Brain microvascular endothelial cell (primary cell): ENCODE measurements around the gene ADAMTSL1.

Experiments
- DNase-seq: peaks from one replicate; pipeline ENCODE4 v3.0.0-alpha.2; 2020
- H3K27ac ChIP-seq: fragments of 250-450 bp; sonication (Bioruptor Pico); 2 replicates; pipeline ENCODE4 v1.5.1; 2020; ENCODE audit warnings: mild to moderate bottlenecking, moderate library complexity
- H3K27me3 ChIP-seq: fragments of 250-450 bp; sonication (Bioruptor Pico); replicated peaks from 2 replicates; pipeline ENCODE4 v1.5.1; 2020; ENCODE audit warnings: mild to moderate bottlenecking
- H3K36me3 ChIP-seq: fragments of 250-450 bp; sonication (Bioruptor Pico); replicated peaks from 2 replicates; pipeline ENCODE4 v1.5.1; 2020; ENCODE audit warnings: mild to moderate bottlenecking
- H3K4me3 ChIP-seq: 2 replicates; pipeline ENCODE4 v1.5.1; 2011; ENCODE audit warnings: low read depth, mild to moderate bottlenecking, control low read depth, low read length, moderate library complexity
- in situ Hi-C: cut with HindIII; loops from 2 replicates; pipeline ENCODE4 v1.10.0; 2017; ENCODE audit warnings: low sequenced_read_pairs, low pct_ligation_motif_present
- TF ChIP-seq, protein P1 (sequence below): IDR thresholded peaks from 2 replicates; pipeline ENCODE4 v1.5.1; 2011; ENCODE audit warnings: low read depth, mild to moderate bottlenecking, moderate library complexity, low read length, control low read depth, inconsistent platforms; ENCODE audit errors: missing control alignments

The ADAMTSL1 gene

DNA sequence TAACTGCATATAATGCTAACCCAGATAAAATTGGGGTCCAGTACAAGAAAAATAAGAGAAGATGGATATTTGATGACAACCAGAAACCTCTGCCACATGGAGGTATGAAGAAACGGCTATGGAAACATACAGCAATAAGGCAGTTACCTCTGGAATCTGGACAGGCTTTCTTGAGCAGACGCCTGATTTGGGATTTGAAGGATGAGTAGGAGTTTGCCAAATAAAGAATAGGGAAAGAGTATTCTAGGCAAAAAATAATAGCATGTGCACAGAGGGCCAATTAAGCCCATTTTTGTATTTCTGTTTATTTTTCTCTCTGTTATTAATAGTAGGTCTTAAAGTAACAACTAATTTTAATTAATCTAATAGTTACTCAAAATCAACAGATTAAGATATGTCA lies 144.9 kb downstream of the ADAMTSL1 start:
- no peak for DNase-seq
- TF ChIP-seq, protein P1, sequence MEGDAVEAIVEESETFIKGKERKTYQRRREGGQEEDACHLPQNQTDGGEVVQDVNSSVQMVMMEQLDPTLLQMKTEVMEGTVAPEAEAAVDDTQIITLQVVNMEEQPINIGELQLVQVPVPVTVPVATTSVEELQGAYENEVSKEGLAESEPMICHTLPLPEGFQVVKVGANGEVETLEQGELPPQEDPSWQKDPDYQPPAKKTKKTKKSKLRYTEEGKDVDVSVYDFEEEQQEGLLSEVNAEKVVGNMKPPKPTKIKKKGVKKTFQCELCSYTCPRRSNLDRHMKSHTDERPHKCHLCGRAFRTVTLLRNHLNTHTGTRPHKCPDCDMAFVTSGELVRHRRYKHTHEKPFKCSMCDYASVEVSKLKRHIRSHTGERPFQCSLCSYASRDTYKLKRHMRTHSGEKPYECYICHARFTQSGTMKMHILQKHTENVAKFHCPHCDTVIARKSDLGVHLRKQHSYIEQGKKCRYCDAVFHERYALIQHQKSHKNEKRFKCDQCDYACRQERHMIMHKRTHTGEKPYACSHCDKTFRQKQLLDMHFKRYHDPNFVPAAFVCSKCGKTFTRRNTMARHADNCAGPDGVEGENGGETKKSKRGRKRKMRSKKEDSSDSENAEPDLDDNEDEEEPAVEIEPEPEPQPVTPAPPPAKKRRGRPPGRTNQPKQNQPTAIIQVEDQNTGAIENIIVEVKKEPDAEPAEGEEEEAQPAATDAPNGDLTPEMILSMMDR, result no peak
- Histone ChIP-seq H3K27ac (no peak overlapping the region), H3K27me3 (no peaks in the 10 kb centered on the region), H3K36me3 (no peaks in the 10 kb centered on the region), H3K4me3 (no peak overlapping the region)
- in situ Hi-C loops, result no loop called here

DNA sequence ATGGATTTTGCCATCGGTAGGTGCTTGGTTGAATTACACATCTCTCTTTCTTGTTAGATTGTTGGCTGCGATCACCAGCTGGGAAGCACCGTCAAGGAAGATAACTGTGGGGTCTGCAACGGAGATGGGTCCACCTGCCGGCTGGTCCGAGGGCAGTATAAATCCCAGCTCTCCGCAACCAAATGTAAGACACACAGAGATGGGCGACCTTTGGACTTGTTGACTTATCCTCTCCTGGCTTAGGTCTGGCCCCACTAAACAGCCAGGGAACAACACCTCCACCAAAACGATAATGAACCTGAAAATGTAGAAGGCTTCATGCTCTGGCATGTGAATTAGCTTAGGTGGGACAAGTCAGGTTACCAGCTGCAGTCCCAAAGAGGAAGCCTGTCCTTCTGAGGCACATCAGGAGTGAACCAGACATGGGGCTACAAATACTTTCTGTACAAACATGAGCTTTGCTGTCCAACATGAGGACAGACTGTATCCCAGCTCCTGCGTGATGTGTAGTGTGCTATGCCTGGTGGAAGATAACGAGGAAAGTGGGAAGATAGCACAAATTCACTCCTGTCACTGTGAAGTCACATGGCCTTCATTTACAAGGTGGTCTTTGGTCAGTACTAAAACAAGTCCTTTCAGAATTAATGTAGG lies 148.4 kb downstream of the ADAMTSL1 start:
- H3K27ac ChIP-seq, result no peak overlapping the region
- no peak for DNase-seq

DNA sequence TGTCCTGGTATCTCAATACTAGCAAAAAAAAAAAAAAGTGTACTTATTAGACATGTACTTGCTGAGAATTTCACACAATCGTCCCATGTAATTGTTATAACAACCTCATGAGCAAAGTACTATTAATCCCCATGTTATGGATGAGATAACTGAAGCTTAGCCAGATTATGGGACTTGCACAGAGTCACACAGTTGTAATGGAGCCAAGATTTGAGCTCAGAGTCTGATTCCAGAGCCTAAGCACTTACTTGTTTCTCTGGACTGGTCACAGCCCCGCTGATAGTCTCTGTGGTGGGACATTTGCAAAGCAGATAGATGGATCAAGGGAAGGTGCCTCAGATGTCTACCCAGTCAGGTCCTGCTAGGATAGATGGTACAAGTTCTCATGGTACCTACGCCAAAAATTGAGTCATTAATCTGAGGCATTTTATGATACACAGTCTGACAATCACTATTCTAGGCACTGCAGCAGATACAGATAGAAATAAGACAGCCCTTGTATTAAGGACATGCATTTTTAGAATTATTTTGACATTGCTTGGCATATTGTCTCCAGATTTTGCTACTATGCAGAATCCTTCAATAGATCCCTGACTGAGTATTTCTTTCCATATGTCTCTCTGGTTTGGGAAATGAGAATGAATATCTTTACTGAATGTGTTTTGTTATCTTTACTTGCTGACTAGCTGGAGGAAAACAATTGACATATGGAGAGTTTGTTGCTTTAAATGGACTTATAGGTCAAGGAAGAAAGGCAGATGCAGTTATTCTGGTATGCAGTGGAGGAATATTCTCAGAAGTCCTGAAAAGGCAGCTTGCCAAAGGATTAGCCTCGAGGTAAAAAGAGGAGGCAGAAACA lies 149.5 kb downstream of the ADAMTSL1 start:
- Histone ChIP-seq H3K36me3 (no peaks in the 10 kb centered on the region), H3K27ac (no peak overlapping the region), H3K27me3 (no peaks in the 10 kb centered on the region), H3K4me3 (no peak overlapping the region)
- no peak for DNase-seq
- TF ChIP-seq, protein P1, result no peak
- in situ Hi-C loops, result no loop called here

More for the DNA sequence above, 148.4 kb downstream of the ADAMTSL1 start:
- in situ Hi-C loops, result no loop called here
- Histone ChIP-seq H3K27me3 (no peaks in the 10 kb centered on the region), H3K36me3 (no peaks in the 10 kb centered on the region), H3K4me3 (no peak overlapping the region)
- TF ChIP-seq, protein P1, result no peak

DNA sequence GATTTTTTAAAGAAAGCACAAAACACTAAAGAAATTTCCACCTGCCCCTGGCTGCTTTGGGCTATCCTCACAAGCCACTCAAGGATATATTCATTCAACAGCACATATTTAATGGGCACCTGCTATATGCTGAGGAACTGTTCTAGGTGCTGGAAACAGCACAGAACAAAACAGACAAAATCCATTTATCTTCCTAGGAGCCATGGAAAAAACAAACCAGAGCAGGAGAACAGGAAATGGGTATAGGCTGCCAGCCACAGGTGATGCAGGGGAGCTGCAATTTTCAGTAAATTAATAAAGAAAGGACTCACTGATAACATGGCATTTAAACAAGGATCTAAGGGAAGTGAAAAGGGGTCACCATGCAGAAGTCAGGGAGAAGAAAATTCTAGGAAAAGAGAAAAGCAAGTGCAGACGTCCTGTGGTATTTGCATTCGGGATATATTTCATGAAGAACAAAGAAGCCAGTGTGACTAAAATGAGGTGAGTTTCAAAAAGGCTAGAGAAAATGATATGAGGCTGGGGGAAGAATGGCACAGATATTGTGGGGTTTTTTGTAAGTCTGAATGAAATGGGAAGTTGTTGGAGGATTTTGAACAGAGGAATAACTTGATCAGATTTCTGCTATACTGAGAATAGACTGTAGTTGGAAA lies 152.2 kb downstream of the ADAMTSL1 start:
- H3K4me3 ChIP-seq, result no peak overlapping the region
- H3K27ac ChIP-seq, result no peak overlapping the region
- TF ChIP-seq, protein P1, result peak; percentile 28
- in situ Hi-C loops, result no loop called here
- no peak for DNase-seq
- H3K27me3 ChIP-seq, result no peaks in the 10 kb centered on the region
- no peaks in the 10 kb centered on the region for H3K36me3 ChIP-seq

DNA sequence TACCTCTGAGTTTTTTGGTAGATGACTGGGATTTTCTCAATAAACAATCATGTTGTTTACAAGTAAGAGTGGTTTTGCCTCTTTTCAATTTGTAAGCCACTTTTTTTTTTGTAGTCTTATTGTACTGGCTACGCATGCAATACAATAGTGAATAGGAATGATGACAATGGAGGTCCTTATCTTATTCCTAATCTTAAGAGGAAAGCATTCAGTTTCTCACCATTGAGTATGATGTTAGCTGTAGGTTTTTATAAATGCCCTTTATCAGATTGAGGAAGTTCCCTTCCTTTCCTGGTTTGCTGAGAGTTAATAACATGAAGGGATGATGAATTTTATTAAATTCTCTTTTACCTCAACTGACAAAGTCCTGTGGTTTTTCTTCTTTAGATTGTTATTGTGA lies 155.2 kb downstream of the ADAMTSL1 start:
- in situ Hi-C loops, result no loop called here
- H3K27ac ChIP-seq, result no peak overlapping the region
- H3K4me3 ChIP-seq, result no peak overlapping the region
- no peaks in the 10 kb centered on the region for H3K27me3 ChIP-seq
- TF ChIP-seq, protein P1, result no peak
- H3K36me3 ChIP-seq, result no peaks in the 10 kb centered on the region
- DNase-seq, result no peak
